Stomach (tissue), 9 donors: ENCODE measurements around the gene GLI1. TPM values are rescaled to one million over a fixed set of nuclear protein-coding genes. Genes with fewer than 3 reads are reported as not detected.

Source experiments
- DNase-seq, 2 donors: peaks; one replicate each; pipeline versions ENCODE4 v3.0.0 to v3.0.0-alpha.2; 2013 to 2019
- H3K27ac ChIP-seq, 5 donors: fragments of 200-600 bp in 4 of 5; sonication (generic) in 4 of 5; one replicate each; pipeline ENCODE4 v1.5.1; 2013 to 2019; ENCODE audit warnings: mild to moderate bottlenecking in 1 of 5, moderate library complexity in 1 of 5
- H3K27me3 ChIP-seq, 3 donors: fragments of 200-600 bp; sonication (generic); one replicate each; pipeline ENCODE4 v1.5.1; 2017 to 2019; ENCODE audit warnings: mixed run types in 1 of 3
- H3K36me3 ChIP-seq, 4 donors: fragments of 200-600 bp; sonication (generic); 1 replicate in 3 of 4; 2 replicates in 1 of 4; pipeline ENCODE4 v1.5.1; 2016 to 2019
- H3K4me1 ChIP-seq, 4 donors: fragments of 200-600 bp; sonication (generic); one replicate each; pipeline ENCODE4 v1.5.1; 2016 to 2019
- H3K4me3 ChIP-seq, 4 donors: fragments of 200-600 bp; sonication (generic) in 3 of 4; one replicate each; pipeline ENCODE4 v1.5.1; 2016 to 2019; ENCODE audit warnings: mild to moderate bottlenecking in 1 of 4
- H3K9me3 ChIP-seq, 4 donors: fragments of 200-600 bp; sonication (generic); one replicate each; pipeline ENCODE4 v1.5.1; 2016 to 2019
- EP300 ChIP-seq: sonication (generic); formaldehyde crosslinking; IDR thresholded peaks from one replicate; pipeline ENCODE4 v1.6.1; 2017; ENCODE audit warnings: antibody characterized with exemption
- POLR2A ChIP-seq, 4 donors: fragments of 450-650 bp; IDR thresholded peaks; one replicate each; pipeline ENCODE4 v1.6.1; 2016; ENCODE audit warnings: antibody characterized with exemption in 4 of 4, control low read depth in 2 of 4, mild to moderate bottlenecking in 1 of 4, moderate library complexity in 1 of 4
- POLR2AphosphoS5 ChIP-seq, 3 donors: sonication (generic); formaldehyde crosslinking; IDR thresholded peaks; one replicate each; pipeline ENCODE4 v1.6.1; 2016; ENCODE audit warnings: antibody characterized with exemption in 3 of 3
- WGBS, 5 donors: extraction: QIAGEN DNeasy Blood & Tissue Kit in 3 of 5; methylation state at CpG; one replicate each; pipeline versions ENCODE4 v1.1.5 to v1.1.7; 2013 to 2018; 5-methylcytosine and 5-hydroxymethylcytosine counted together
- intact Hi-C: fragments of 100-400 bp; cut with DNase I; formaldehyde crosslinking; loops from one replicate; pipeline ENCODE4 v1.15.1; 2023; ENCODE audit warnings: low total_unique reads
- polyA plus RNA-seq, 3 donors: library from polyadenylated mRNA; stranded (reverse); fragments of 200-250 nt; gene quantifications; one replicate each; pipeline ENCODE4 v1.2.3, GENCODE V29; 2013
- small RNA-seq, 4 donors: library from RNA; depleted of rRNA; stranded (forward); fragments of <200 nt; gene quantifications; one replicate each; pipeline ENCODE3, GENCODE V24; 2016
- total RNA-seq, 5 donors: library from RNA; depleted of rRNA; stranded (reverse); fragments of >200 nt; gene quantifications; one replicate each; pipeline versions ENCODE4 v1.1.0 to v1.2.3, GENCODE V29; 2014 to 2016
- TF ChIP-seq, protein P1 (sequence below), 7 experiments: fragments of 450-650 bp in 4 of 7; fragments of 200-600 bp in 3 of 7; sonication (generic) in 3 of 7; IDR thresholded peaks; one replicate each; pipeline ENCODE4 v1.5.1; 2016 to 2019; ENCODE audit warnings: antibody characterized with exemption in 7 of 7, control low read depth in 2 of 7, mild to moderate bottlenecking in 1 of 7
- donor health status: healthy with polysubstance abuse.
- donor health status: Bipolar disorder and iron deficiency.
- donor health status: healthy.

GLI1 gene
- total and polyA plus RNA-seq, 8 donors, result 0.14 to 4.0 (median 0.73) TPM

GRCh38 chr12:57520053-57520818 lies 60.7 kb downstream of the GLI1 start, which contains the start of gene DDIT3:
DDIT3 (minus strand) TSS chr12:57520514; CDS start chr12:57517406, 3,108 bp downstream.
- Histone ChIP-seq H3K9me3 (no peaks in the 10 kb centered on the region), H3K27ac (peak within 1 kb of the TSS; percentile 98 to 99 (median 99)), H3K4me1 (peaks cover 57 to 84% (median 80%) of the 10 kb centered on the region in 4 donors), H3K27me3 (no peaks in the 10 kb centered on the region), H3K4me3 (peak within 1 kb of the TSS; percentile 72 to 86 (median 80)), H3K36me3 (peaks cover 36 to 42% (median 39%) of the 10 kb centered on the region in 4 donors)
- 0 to 1% (median 1%) methylated on average over 26 to 52 of the region's 52 CpGs for WGBS, 5 donors
- peak; percentile 100 for DNase-seq
- peak in 3 of 4 donors; percentile 80 to 98 (median 98) for TF ChIP-seq POLR2A (IDR thresholded peaks at IDR 0.05)
- peak; percentile 97 to 100 (median 100) for TF ChIP-seq POLR2AphosphoS5 (IDR thresholded peaks at IDR 0.05)
- TF ChIP-seq EP300, result peak; percentile 5
- TF ChIP-seq, protein P1, sequence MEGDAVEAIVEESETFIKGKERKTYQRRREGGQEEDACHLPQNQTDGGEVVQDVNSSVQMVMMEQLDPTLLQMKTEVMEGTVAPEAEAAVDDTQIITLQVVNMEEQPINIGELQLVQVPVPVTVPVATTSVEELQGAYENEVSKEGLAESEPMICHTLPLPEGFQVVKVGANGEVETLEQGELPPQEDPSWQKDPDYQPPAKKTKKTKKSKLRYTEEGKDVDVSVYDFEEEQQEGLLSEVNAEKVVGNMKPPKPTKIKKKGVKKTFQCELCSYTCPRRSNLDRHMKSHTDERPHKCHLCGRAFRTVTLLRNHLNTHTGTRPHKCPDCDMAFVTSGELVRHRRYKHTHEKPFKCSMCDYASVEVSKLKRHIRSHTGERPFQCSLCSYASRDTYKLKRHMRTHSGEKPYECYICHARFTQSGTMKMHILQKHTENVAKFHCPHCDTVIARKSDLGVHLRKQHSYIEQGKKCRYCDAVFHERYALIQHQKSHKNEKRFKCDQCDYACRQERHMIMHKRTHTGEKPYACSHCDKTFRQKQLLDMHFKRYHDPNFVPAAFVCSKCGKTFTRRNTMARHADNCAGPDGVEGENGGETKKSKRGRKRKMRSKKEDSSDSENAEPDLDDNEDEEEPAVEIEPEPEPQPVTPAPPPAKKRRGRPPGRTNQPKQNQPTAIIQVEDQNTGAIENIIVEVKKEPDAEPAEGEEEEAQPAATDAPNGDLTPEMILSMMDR (IDR thresholded peaks at IDR 0.05), result no peak
- intact Hi-C loops, result no loop called here

DNA sequence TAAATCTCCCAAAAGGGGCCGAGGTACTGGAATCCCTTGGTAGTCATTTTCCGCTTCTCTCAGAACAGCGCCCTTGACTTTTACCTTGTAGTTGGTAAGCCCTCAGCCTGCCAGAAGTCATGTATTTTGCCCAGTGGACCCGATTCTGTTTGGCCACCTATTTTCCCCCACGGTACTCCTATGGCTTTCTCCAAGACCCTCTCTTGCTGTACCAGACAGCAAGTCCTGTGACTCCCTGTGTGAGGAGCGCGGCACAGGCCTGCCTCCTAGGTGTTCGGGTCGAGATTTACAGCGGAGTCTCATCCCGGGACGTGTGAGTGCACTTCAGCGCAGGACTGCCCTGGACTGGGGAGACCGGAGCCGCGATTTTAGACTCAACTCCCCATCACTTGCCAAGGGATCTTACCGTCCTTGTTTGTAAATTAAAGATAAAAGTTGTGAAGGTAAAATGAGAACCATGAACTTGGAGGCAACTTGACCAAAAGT lies 62.0 kb downstream of the GLI1 start:
- no peak for TF ChIP-seq POLR2AphosphoS5 (IDR thresholded peaks at IDR 0.05)
- TF ChIP-seq POLR2A (IDR thresholded peaks at IDR 0.05), result no peak
- TF ChIP-seq, protein P1 (IDR thresholded peaks at IDR 0.05), result no peak
- no peak for TF ChIP-seq EP300
- H3K4me1 ChIP-seq, result peaks cover 59 to 84% (median 79%) of the 10 kb centered on the region in 4 donors
- intact Hi-C loops, result no loop called here
- no peaks in the 10 kb centered on the region for H3K9me3 ChIP-seq
- 32 to 49% (median 36%) methylated on average over 17 of the region's 17 CpGs for WGBS, 5 donors
- H3K4me3 ChIP-seq, result peak overlapping the region; percentile 58 to 85 (median 74)
- H3K27ac ChIP-seq, result peak overlapping the region; percentile 95 to 99 (median 99)
- peak; percentile 48 to 81 for DNase-seq
- H3K36me3 ChIP-seq, result peaks cover 36 to 42% (median 39%) of the 10 kb centered on the region in 4 donors
- no peaks in the 10 kb centered on the region for H3K27me3 ChIP-seq

Small RNA genes within 50 kb of the gene (small RNA-seq; reads per million reads assigned to genes)
- 0 to 0.20 (median 0) reads per million in 4 donors for gene MIR616
- gene RNU6-879P, result 0 reads per million in 4 donors

Other genes with a start within 250 kb of the GLI1 start
- under 1 TPM in 1 of 5 donors, not detected in 4; 0.18 TPM for gene NXPH4, start 243.0 kb upstream of the GLI1 start, total RNA-seq
- gene NXPH4, start 243.0 kb upstream of the GLI1 start, polyA plus RNA-seq, result under 1 TPM in 2 of 3 donors, not detected in 1; 0.30 to 0.44 TPM
- 10 to 100 TPM; 26.1 to 93.7 (median 77.8) TPM for gene SHMT2, start 230.1 kb upstream of the GLI1 start, total RNA-seq
- 10 to 100 TPM; 54.6 to 59.0 (median 57.1) TPM for gene SHMT2, start 230.1 kb upstream of the GLI1 start, polyA plus RNA-seq
- gene STAC3, start 208.6 kb upstream of the GLI1 start, total RNA-seq, result 1 to 10 TPM in 2 of 5 donors, under 1 TPM in 2, not detected in 1; 0.55 to 5.1 (median 1.6) TPM
- gene STAC3, start 208.6 kb upstream of the GLI1 start, polyA plus RNA-seq, result 1 to 10 TPM; 1.3 to 3.8 (median 3.5) TPM
- gene R3HDM2, start 28.7 kb upstream of the GLI1 start, total RNA-seq, result 10 to 100 TPM; 22.8 to 64.3 (median 30.5) TPM
- gene R3HDM2, start 28.7 kb upstream of the GLI1 start, polyA plus RNA-seq, result 10 to 100 TPM; 12.4 to 18.6 (median 13.9) TPM
- under 1 TPM in 1 of 5 donors, not detected in 4; 0.37 TPM for gene INHBC, start 25.0 kb upstream of the GLI1 start, total RNA-seq
- not detected for gene INHBC, start 25.0 kb upstream of the GLI1 start, polyA plus RNA-seq
- gene INHBE, start 4.5 kb upstream of the GLI1 start, total RNA-seq, result not detected
- gene INHBE, start 4.5 kb upstream of the GLI1 start, polyA plus RNA-seq, result not detected
- 10 to 100 TPM in 1 of 5 donors, 1 to 10 TPM in 3, not detected in 1; 2.3 to 28.1 (median 5.8) TPM for gene ARHGAP9, start 20.1 kb downstream of the GLI1 start, total RNA-seq
- 10 to 100 TPM in 1 of 3 donors, 1 to 10 TPM in 2; 5.8 to 11.1 (median 7.5) TPM for gene ARHGAP9, start 20.1 kb downstream of the GLI1 start, polyA plus RNA-seq
- 1,000 to 10,000 TPM in 1 of 5 donors, 100 to 1,000 TPM in 1, 10 to 100 TPM in 3; 37.3 to 1,821 (median 71.6) TPM for gene MARS1, start 28.3 kb downstream of the GLI1 start, total RNA-seq
- 10 to 100 TPM; 35.1 to 91.2 (median 51.8) TPM for gene MARS1, start 28.3 kb downstream of the GLI1 start, polyA plus RNA-seq
- 100 to 1,000 TPM in 1 of 5 donors, 10 to 100 TPM in 3, 1 to 10 TPM in 1; 7.5 to 159 (median 36.2) TPM for gene DDIT3, start 60.7 kb downstream of the GLI1 start, total RNA-seq
- gene DDIT3, start 60.7 kb downstream of the GLI1 start, polyA plus RNA-seq, result 10 to 100 TPM; 49.7 to 83.4 (median 68.7) TPM
- 100 to 1,000 TPM in 1 of 5 donors, 10 to 100 TPM in 3, 1 to 10 TPM in 1; 4.8 to 129 (median 32.2) TPM for gene MBD6, start 63.0 kb downstream of the GLI1 start, total RNA-seq
- gene MBD6, start 63.0 kb downstream of the GLI1 start, polyA plus RNA-seq, result 10 to 100 TPM; 23.2 to 30.9 (median 28.7) TPM
- gene DCTN2, start 87.4 kb downstream of the GLI1 start, total RNA-seq, result 100 to 1,000 TPM in 3 of 5 donors, 10 to 100 TPM in 2; 28.6 to 177 (median 102) TPM
- gene DCTN2, start 87.4 kb downstream of the GLI1 start, polyA plus RNA-seq, result 100 to 1,000 TPM in 2 of 3 donors, 10 to 100 TPM in 1; 90.0 to 168 (median 110) TPM
- gene KIF5A, start 90.3 kb downstream of the GLI1 start, total RNA-seq, result 1 to 10 TPM in 4 of 5 donors, not detected in 1; 1.3 to 2.3 (median 1.6) TPM
- under 1 TPM; 0.19 to 0.40 (median 0.31) TPM for gene KIF5A, start 90.3 kb downstream of the GLI1 start, polyA plus RNA-seq
- 100 to 1,000 TPM in 1 of 5 donors, 10 to 100 TPM in 4; 15.9 to 116 (median 46.1) TPM for gene PIP4K2C, start 131.4 kb downstream of the GLI1 start, total RNA-seq
- gene PIP4K2C, start 131.4 kb downstream of the GLI1 start, polyA plus RNA-seq, result 10 to 100 TPM; 14.1 to 39.7 (median 20.1) TPM
- 10 to 100 TPM in 3 of 5 donors, 1 to 10 TPM in 2; 5.2 to 49.6 (median 14.3) TPM for gene DTX3, start 145.0 kb downstream of the GLI1 start, total RNA-seq
- 10 to 100 TPM; 14.6 to 26.9 (median 17.1) TPM for gene DTX3, start 145.0 kb downstream of the GLI1 start, polyA plus RNA-seq
- 100 to 1,000 TPM in 1 of 5 donors, 10 to 100 TPM in 4; 18.7 to 220 (median 31.8) TPM for gene ARHGEF25, start 151.7 kb downstream of the GLI1 start, total RNA-seq
- gene ARHGEF25, start 151.7 kb downstream of the GLI1 start, polyA plus RNA-seq, result 10 to 100 TPM; 22.5 to 48.4 (median 24.8) TPM
- 1 to 10 TPM in 1 of 5 donors, not detected in 4; 1.1 TPM for gene B4GALNT1, start 173.4 kb downstream of the GLI1 start, total RNA-seq
- under 1 TPM; 0.31 to 0.75 (median 0.60) TPM for gene B4GALNT1, start 173.4 kb downstream of the GLI1 start, polyA plus RNA-seq
- gene OS9, start 234.3 kb downstream of the GLI1 start, total RNA-seq, result 100 to 1,000 TPM; 135 to 408 (median 192) TPM
- gene OS9, start 234.3 kb downstream of the GLI1 start, polyA plus RNA-seq, result 100 to 1,000 TPM in 2 of 3 donors, 10 to 100 TPM in 1; 85.8 to 171 (median 137) TPM